ENCODE measurements around the gene P2RX1.

The P2RX1 gene

DNA sequence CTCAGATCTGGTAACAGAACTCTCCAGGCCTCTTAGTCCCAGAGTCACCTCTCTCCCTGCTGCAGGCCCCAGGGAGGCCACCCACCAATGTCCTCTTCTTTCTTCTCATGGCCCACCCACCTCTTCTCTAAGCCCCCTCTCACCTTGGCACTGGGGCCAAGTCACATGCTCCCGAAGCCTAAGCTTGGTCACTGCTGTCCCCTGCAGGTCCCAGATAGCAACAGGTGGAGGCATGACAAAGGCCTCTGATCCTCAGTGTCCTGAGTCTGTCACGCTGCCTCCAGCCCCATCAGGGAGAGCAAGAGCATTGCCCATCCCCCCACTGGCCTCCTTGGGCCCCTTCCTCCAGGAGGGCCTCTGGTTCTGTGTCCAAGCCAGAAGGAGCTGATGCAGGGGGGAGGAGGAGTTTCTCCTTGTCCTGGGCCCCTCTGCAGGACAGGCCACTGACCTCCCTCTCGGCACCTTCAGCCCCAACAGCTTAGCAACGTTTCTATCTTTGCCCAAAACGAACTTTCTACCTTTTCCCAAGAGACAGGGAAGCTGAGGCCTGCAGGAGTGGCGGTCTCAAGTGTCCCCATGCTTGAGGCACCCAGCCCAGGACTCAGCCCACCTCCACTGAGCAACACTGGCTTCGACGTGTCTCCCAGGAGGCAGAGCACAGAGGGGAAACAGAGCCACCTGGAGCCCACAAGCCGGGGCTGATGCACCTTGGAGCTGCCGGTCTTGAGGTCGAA, 8.6 kb downstream of the P2RX1 start:
- Histone ChIP-seq H3K27ac (no peak overlapping the region), H3K9me3 (ENCODE audit: severe bottlenecking) (no peaks in the 10 kb centered on the region), H3K27me3 (ENCODE audit: insufficient read depth, low read depth, severe bottlenecking) (no peaks in the 10 kb centered on the region), H3K4me3 (ENCODE audit: low read depth, low read length) (no peak overlapping the region), H3K36me3 (no peaks in the 10 kb centered on the region)
- peak; percentile 57 for DNase-seq
- TF ChIP-seq, protein P1, sequence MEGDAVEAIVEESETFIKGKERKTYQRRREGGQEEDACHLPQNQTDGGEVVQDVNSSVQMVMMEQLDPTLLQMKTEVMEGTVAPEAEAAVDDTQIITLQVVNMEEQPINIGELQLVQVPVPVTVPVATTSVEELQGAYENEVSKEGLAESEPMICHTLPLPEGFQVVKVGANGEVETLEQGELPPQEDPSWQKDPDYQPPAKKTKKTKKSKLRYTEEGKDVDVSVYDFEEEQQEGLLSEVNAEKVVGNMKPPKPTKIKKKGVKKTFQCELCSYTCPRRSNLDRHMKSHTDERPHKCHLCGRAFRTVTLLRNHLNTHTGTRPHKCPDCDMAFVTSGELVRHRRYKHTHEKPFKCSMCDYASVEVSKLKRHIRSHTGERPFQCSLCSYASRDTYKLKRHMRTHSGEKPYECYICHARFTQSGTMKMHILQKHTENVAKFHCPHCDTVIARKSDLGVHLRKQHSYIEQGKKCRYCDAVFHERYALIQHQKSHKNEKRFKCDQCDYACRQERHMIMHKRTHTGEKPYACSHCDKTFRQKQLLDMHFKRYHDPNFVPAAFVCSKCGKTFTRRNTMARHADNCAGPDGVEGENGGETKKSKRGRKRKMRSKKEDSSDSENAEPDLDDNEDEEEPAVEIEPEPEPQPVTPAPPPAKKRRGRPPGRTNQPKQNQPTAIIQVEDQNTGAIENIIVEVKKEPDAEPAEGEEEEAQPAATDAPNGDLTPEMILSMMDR (IDR thresholded peaks at IDR 0.05; ENCODE audit: low read depth, low read length), result peak; percentile 87

DNA sequence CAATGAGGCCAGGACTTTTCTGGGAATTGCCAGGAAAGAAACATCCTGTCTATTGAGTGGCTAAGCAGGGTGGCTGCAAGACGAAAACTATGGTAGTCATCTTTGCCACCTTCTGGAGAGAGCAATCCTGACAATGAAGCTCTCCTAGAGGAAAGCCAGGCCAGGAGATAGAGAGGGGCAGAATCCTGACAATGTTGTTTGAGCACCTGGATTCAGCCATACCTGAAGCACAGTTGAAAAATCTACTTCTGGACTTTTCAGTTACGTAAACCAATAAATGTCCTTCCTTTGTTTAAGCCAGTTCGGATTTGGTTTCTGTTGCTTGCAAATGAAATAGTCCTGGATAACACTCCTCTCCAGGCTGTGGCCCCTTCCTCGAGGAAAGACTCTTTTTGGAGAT, 9.4 kb downstream of the P2RX1 start:
- Histone ChIP-seq H3K36me3 (no peaks in the 10 kb centered on the region), H3K9me3 (ENCODE audit: severe bottlenecking) (no peaks in the 10 kb centered on the region), H3K27me3 (ENCODE audit: insufficient read depth, low read depth, severe bottlenecking) (no peaks in the 10 kb centered on the region), H3K27ac (no peak overlapping the region), H3K4me3 (ENCODE audit: low read depth, low read length) (no peak overlapping the region)
- TF ChIP-seq, protein P1 (IDR thresholded peaks at IDR 0.05; ENCODE audit: low read depth, low read length), result no peak
- DNase-seq, result no peak

DNA sequence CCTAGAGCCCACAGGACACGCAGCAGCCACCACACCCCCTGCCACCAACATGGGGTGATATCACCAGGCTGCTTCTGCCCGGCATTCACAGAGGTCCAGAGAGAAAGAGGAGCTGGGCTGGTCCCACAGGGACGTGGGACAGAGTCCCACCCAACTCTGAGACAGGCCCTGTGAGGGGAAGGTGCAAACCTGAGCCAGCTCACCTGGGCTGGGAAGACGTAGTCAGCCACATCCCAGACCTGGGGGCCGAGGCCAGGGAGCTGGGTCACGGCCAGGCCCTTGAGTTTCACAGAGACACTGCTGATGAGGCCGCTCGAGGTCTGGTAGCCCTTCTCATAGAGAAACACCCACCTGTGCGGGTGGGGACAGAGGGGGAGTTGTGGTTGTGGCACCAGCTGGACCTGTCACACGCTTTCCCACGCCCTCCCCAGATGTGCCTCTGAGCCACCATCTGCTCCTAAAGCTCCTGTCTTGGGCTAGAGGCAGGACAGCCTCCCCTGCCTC, 11.2 kb downstream of the P2RX1 start:
- DNase-seq, result peak; percentile 72
- Histone ChIP-seq H3K27me3 (ENCODE audit: insufficient read depth, low read depth, severe bottlenecking) (no peaks in the 10 kb centered on the region), H3K27ac (0 out of 2 replicates have a peak overlapping the region, but pooled peaks have one; percentile 17), H3K36me3 (no peaks in the 10 kb centered on the region), H3K9me3 (ENCODE audit: severe bottlenecking) (no peaks in the 10 kb centered on the region), H3K4me3 (ENCODE audit: low read depth, low read length) (no peak overlapping the region)
- TF ChIP-seq, protein P1 (IDR thresholded peaks at IDR 0.05; ENCODE audit: low read depth, low read length), result no peak

DNA sequence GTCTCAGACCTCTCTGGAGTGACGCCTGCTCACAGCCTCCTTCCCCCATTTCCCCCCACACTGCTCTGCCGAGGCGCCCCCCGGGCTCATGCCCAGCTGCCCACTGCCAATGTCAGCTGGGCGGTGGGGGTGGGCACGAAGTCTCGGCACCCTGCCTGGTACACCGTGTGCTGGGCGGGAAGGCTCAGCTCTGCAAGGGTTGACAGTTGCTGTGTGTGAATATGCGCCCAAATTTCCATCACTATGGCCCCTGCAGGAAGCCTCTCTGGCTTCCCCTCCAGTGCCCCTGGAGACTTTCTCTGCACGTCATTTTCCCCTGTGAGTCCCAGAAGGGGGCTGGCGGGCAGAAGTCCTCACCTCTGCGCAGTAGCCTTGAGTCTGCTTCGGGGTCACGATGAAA, 11.8 kb downstream of the P2RX1 start:
- no peaks in the 10 kb centered on the region for H3K9me3 ChIP-seq (ENCODE audit: severe bottlenecking)
- TF ChIP-seq, protein P1 (IDR thresholded peaks at IDR 0.05; ENCODE audit: low read depth, low read length), result no peak
- no peak overlapping the region for H3K27ac ChIP-seq
- H3K36me3 ChIP-seq, result no peaks in the 10 kb centered on the region
- H3K27me3 ChIP-seq (ENCODE audit: insufficient read depth, low read depth, severe bottlenecking), result no peaks in the 10 kb centered on the region
- no peak overlapping the region for H3K4me3 ChIP-seq (ENCODE audit: low read depth, low read length)
- no peak for DNase-seq

DNA sequence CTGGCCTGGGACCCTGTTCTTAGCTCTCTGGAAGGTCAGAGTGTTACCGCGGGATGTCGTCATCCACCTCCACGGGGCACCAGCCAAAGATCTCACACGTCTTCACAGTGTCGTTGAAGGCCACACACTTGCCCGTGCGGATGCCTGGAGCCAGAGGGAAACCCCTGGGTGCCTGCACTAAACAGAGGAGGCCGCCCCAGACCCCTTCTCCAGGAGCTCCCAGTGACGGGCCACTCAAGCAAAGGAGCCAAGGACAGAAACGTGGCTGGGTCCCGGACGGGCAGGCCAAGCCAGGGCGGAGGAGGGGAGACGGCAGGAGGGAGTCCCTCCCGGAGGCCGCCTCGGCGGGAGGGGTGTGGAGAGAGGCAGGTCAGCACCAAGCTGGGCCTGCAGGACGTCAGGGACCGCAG, 12.4 kb downstream of the P2RX1 start:
- no peak overlapping the region for H3K27ac ChIP-seq
- no peak for DNase-seq

More for the DNA sequence above, 12.4 kb downstream of the P2RX1 start:
- Histone ChIP-seq H3K9me3 (ENCODE audit: severe bottlenecking) (no peaks in the 10 kb centered on the region), H3K27me3 (ENCODE audit: insufficient read depth, low read depth, severe bottlenecking) (no peaks in the 10 kb centered on the region), H3K36me3 (no peaks in the 10 kb centered on the region), H3K4me3 (ENCODE audit: low read depth, low read length) (no peak overlapping the region)
- TF ChIP-seq, protein P1 (IDR thresholded peaks at IDR 0.05; ENCODE audit: low read depth, low read length), result no peak
